GM12878 (cell line): ENCODE results near the gene ULBP2. TPM values are rescaled to one million over a fixed set of nuclear protein-coding genes. Genes with fewer than 3 reads are reported as not detected.

Source experiments
- ATAC-seq: fragments of 200-7000 bp; cut with Tn5 transposase; 3 replicates; pipeline ENCODE4 v1.9.1; 2020; ENCODE audit warnings: mild to moderate bottlenecking, moderate library complexity
- BruUV-seq: library from RNA; stranded (reverse); fragments of 400-500 nt; replicated peaks from 2 replicates; lab custom pipeline; 2021; lab: Mats Ljungman, UMichigan
- CTCF ChIA-PET: fragments of 300-600 bp; sonication (Branson Sonifier 250); formaldehyde crosslinking; extraction: SDS; loops from one replicate; lab custom pipeline; 2021; ENCODE audit warnings: inconsistent platforms; lab: Yijun Ruan, JAX
- POLR2A ChIA-PET: fragments of 350-600 bp; formaldehyde crosslinking; extraction: SDS; loops from one replicate; lab custom pipeline; 2021; ENCODE audit warnings: inconsistent platforms; lab: Charles Lee
- RAD21 ChIA-PET: fragments of 300-600 bp; sonication (Branson Sonifier 250); formaldehyde crosslinking; loops from one replicate; lab custom pipeline; 2023; ENCODE audit warnings: antibody characterized with exemption; ENCODE audit not compliant: unreplicated experiment; lab: Charles Lee
- SMC1A ChIA-PET: fragments of 300-600 bp; sonication (Branson Sonifier 250); formaldehyde crosslinking; loops from one replicate; lab custom pipeline; 2023; ENCODE audit not compliant: unreplicated experiment, uncharacterized antibody; lab: Charles Lee
- DNase-seq: peaks from one replicate; pipeline ENCODE4 v3.0.0-alpha.2; 2011; ENCODE audit warnings: low read depth, low spot score
- FAIRE-seq: peaks from 3 replicates; lab custom pipeline; 2011; peaks lifted over from hg19 to GRCh38; lab: Jason Lieb, UNC
- H2AFZ ChIP-seq: 2 replicates; pipeline ENCODE4 v1.6.0; 2011; ENCODE audit warnings: low read depth, low read length, control low read depth; ENCODE audit not compliant: control insufficient read depth
- H3K27ac ChIP-seq: 2 replicates; pipeline ENCODE4 v1.5.1; 2011; ENCODE audit warnings: control low read depth; ENCODE audit not compliant: control insufficient read depth, insufficient read depth
- H3K27me3 ChIP-seq, 2 experiments: replicated peaks in 1 of 2; 2 replicates each; pipeline versions ENCODE4 v1.6.0 to v1.6.1; 2011; ENCODE audit warnings: low read length in 1 of 2; ENCODE audit not compliant: control insufficient read depth in 2 of 2, insufficient read depth in 2 of 2
- H3K36me3 ChIP-seq, 2 experiments: 2 replicates each; pipeline ENCODE4 v1.5.1; 2011; ENCODE audit warnings: low read length in 1 of 2; ENCODE audit not compliant: control insufficient read depth in 2 of 2, insufficient read depth in 2 of 2
- H3K4me1 ChIP-seq: 2 replicates; pipeline ENCODE4 v1.6.1; 2011; ENCODE audit warnings: mild to moderate bottlenecking, low read length, moderate library complexity, mixed read lengths; ENCODE audit not compliant: control insufficient read depth, insufficient read depth
- H3K4me2 ChIP-seq: 2 replicates; pipeline ENCODE4 v1.6.0; 2011; ENCODE audit warnings: control low read depth; ENCODE audit not compliant: control insufficient read depth, insufficient read depth
- H3K4me3 ChIP-seq: fragments of 200-600 bp; sonication (generic); 2 replicates; pipeline ENCODE4 v1.5.1; 2016
- H3K79me2 ChIP-seq: 2 replicates; pipeline ENCODE4 v1.6.0; 2011; ENCODE audit warnings: low read length; ENCODE audit not compliant: control insufficient read depth, insufficient read depth
- H3K9ac ChIP-seq: 2 replicates; pipeline ENCODE4 v1.8.0; 2011; ENCODE audit warnings: low read length, control low read depth, mixed read lengths; ENCODE audit not compliant: control insufficient read depth, insufficient read depth
- H3K9me3 ChIP-seq: replicated peaks from 3 replicates; pipeline ENCODE4 v1.5.1; 2011; ENCODE audit warnings: mild to moderate bottlenecking, low read length; ENCODE audit not compliant: control insufficient read depth, insufficient read depth
- H4K20me1 ChIP-seq: 2 replicates; pipeline ENCODE4 v1.6.0; 2011; ENCODE audit not compliant: control insufficient read depth, insufficient read depth
- ATF7 ChIP-seq: fragments of 450-650 bp; IDR thresholded peaks from 2 replicates; pipeline ENCODE4 v1.6.1; 2016; ENCODE audit warnings: low read depth, mild to moderate bottlenecking
- BCL3 ChIP-seq: IDR thresholded peaks from 2 replicates; pipeline ENCODE4 v1.6.1; 2011; ENCODE audit warnings: borderline replicate concordance, low read depth, mild to moderate bottlenecking, moderate library complexity, low read length; ENCODE audit not compliant: insufficient read depth, poor library complexity, severe bottlenecking
- BRCA1 ChIP-seq: IDR thresholded peaks from 2 replicates; pipeline ENCODE4 v1.6.1; 2011; ENCODE audit warnings: low read depth, low read length, improper control_type of control experiment
- CUX1 ChIP-seq: IDR thresholded peaks from 2 replicates; pipeline ENCODE4 v1.6.1; 2012; ENCODE audit warnings: improper control_type of control experiment, low read depth, low read length; ENCODE audit not compliant: insufficient replicate concordance
- EP300 ChIP-seq, 2 experiments: fragments of 150-350 bp in 1 of 2; IDR thresholded peaks; 2 replicates each; pipeline ENCODE4 v1.6.1; 2011 to 2012; ENCODE audit warnings: low read depth in 2 of 2, low read length in 2 of 2, borderline replicate concordance in 1 of 2, improper control_type of control experiment in 1 of 2, inconsistent platforms in 1 of 2; ENCODE audit not compliant: control insufficient read depth in 1 of 2
- KLF5 ChIP-seq: fragments of 450-650 bp; IDR thresholded peaks from 2 replicates; pipeline ENCODE4 v1.6.1; 2014; ENCODE audit warnings: mild to moderate bottlenecking; ENCODE audit not compliant: partially characterized antibody
- TAF1 ChIP-seq: IDR thresholded peaks from 2 replicates; pipeline ENCODE4 v1.6.1; 2011; ENCODE audit warnings: mild to moderate bottlenecking, low read depth, low read length, borderline replicate concordance
- ZNF274 ChIP-seq: IDR thresholded peaks from one replicate; pipeline ENCODE4 v1.8.0; 2011; ENCODE audit not compliant: insufficient read length, insufficient read depth
- ZNF384 ChIP-seq: IDR thresholded peaks from 2 replicates; pipeline ENCODE4 v1.6.1; 2012; ENCODE audit warnings: low read depth, mild to moderate bottlenecking, low read length, improper control_type of control experiment, borderline replicate concordance
- WGBS: methylation state at CpG from one replicate; pipeline ENCODE4 v1.1.6; 2016; ENCODE audit warnings: low lambda C conversion rate; ENCODE audit not compliant: insufficient replicate concordance, insufficient coverage; ENCODE audit errors: missing lambda C conversion rate; 5-methylcytosine and 5-hydroxymethylcytosine counted together
- in situ Hi-C: fragments of 300-500 bp; cut with MboI; formaldehyde crosslinking; loops from 9 replicates; pipeline ENCODE4 v1.14.3; 2018; ENCODE audit warnings: mixed read lengths
- intact Hi-C: fragments of 100-400 bp; cut with micrococcal nuclease; formaldehyde crosslinking; loops from one replicate; pipeline ENCODE4 v1.14.2; 2022; ENCODE audit not compliant: unreplicated experiment
- polyA plus RNA-seq, 11 experiments: library from polyadenylated mRNA; depleted of rRNA in 4 of 11; unstranded in 6 of 11; stranded (reverse) in 5 of 11; fragments of >200 nt; fragmentation: Nextera tagmentation in 4 of 11; fragmentation: Illumina TruSeq in 1 of 11; extraction: Ambion mirVana in 4 of 11; extraction: Trizol in 1 of 11; gene quantifications; 1 replicate in 1 of 11; 2 replicates in 10 of 11; pipeline versions ENCODE4 v1.2.1 to v1.2.3, GENCODE V29; 2011 to 2016; ENCODE audit warnings: inconsistent platforms in 2 of 11, missing spikeins in 2 of 11, low read depth in 1 of 11
- total RNA-seq, 4 experiments: library from RNA; depleted of rRNA in 3 of 4; stranded (reverse); fragments of >200 nt in 3 of 4; fragmentation: Illumina TruSeq in 1 of 4; extraction: Trizol in 1 of 4; gene quantifications; 2 replicates each; pipeline versions ENCODE4 v1.2.1 to v1.2.3, GENCODE V29; 2013 to 2021
- TF ChIP-seq, protein P1 (sequence below): fragments of 450-650 bp; formaldehyde crosslinking; IDR thresholded peaks from 2 replicates; pipeline ENCODE4 v1.4.0; 2022; ENCODE audit warnings: mild to moderate bottlenecking, moderate library complexity

Gene ULBP2
- total and polyA plus RNA-seq, 10 of the 15 experiments (the other 5 are each of a cell fraction or from before 2014, with no cell fraction given): 0.16 to 2.5 (median 0.22) TPM; not detected in 3

GRCh38 chr6:149987602-149988107 is 45.8 kb downstream of the ULBP2 start:
- ChIA-PET RAD21 (no interaction called here), CTCF (interaction anchor here (1.1 kb wide), 1 partner anchor 20 kb away, joined by 3 read pairs; no protein-coding TSS in a partner anchor), SMC1A (no interaction called here), POLR2A (no interaction called here)
- in situ Hi-C loops (no loop called here), intact Hi-C loops (no loop called here)
- H3K27ac ChIP-seq: no peak overlapping the region
- no peak overlapping the region for H3K4me2 ChIP-seq
- H3K36me3 ChIP-seq: no peaks in the 10 kb centered on the region
- no peaks in the 10 kb centered on the region; the same call in none of the 2 replicates for H4K20me1 ChIP-seq
- no peaks in the 10 kb centered on the region for H3K79me2 ChIP-seq
- peaks cover 14% of the 10 kb centered on the region for H3K4me1 ChIP-seq
- peaks cover 7% of the 10 kb centered on the region; the same call in 2 of the 3 replicates for H3K9me3 ChIP-seq
- ATAC-seq: no peak
- H3K9ac ChIP-seq: no peak overlapping the region
- no TSS peak for BruUV-seq
- no peak overlapping the region for H3K4me3 ChIP-seq
- H3K27me3 ChIP-seq: peaks cover 8 to 22% of the 10 kb centered on the region in 2 experiments
- FAIRE-seq: no peak
- no peak overlapping the region for H2AFZ ChIP-seq
- no peak for DNase-seq
- 25% methylated on average over 2 of the region's 2 CpGs for WGBS
- no peak for TF ChIP-seq EP300 (IDR thresholded peaks at IDR 0.05; ENCODE audit: borderline replicate concordance in 1 of 2, control insufficient read depth in 1 of 2, low read depth in 2 of 2, low read length in 2 of 2)
- TF ChIP-seq, protein P1, sequence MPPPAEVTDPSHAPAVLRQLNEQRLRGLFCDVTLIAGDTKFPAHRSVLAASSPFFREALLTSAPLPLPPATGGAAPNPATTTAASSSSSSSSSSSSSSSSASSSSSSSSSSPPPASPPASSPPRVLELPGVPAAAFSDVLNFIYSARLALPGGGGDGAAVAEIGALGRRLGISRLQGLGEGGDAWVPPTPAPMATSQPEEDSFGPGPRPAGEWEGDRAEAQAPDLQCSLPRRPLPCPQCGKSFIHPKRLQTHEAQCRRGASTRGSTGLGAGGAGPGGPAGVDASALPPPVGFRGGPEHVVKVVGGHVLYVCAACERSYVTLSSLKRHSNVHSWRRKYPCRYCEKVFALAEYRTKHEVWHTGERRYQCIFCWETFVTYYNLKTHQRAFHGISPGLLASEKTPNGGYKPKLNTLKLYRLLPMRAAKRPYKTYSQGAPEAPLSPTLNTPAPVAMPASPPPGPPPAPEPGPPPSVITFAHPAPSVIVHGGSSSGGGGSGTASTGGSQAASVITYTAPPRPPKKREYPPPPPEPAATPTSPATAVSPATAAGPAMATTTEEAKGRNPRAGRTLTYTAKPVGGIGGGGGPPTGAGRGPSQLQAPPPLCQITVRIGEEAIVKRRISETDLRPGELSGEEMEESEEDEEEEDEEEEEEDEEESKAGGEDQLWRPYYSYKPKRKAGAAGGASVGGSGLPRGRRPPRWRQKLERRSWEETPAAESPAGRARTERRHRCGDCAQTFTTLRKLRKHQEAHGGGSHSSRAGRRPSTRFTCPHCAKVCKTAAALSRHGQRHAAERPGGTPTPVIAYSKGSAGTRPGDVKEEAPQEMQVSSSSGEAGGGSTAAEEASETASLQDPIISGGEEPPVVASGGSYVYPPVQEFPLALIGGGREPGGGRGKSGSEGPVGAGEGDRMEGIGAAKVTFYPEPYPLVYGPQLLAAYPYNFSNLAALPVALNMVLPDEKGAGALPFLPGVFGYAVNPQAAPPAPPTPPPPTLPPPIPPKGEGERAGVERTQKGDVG (CRISPR knock-in tag): no peak
- TF ChIP-seq ZNF274: no peak
- TF ChIP-seq TAF1: no peak
- TF ChIP-seq ZNF384: no peak
- TF ChIP-seq CUX1: no peak
- no peak for TF ChIP-seq ATF7
- TF ChIP-seq BCL3: no peak
- no peak for TF ChIP-seq BRCA1
- no peak for TF ChIP-seq KLF5
